T-helper 17 cell (primary cell): ENCODE results near the gene ALG9. TPM values are rescaled to one million over a fixed set of nuclear protein-coding genes. Genes with fewer than 3 reads are reported as not detected.
A peak's percentile ranks its signal among the peaks of the same experiment; 100 is the strongest.

Experiments used
- ATAC-seq: fragments of 150-1000 bp; cut with Tn5 transposase; 2 replicates; pipeline ENCODE4 v1.10.0; 2021; ENCODE audit warnings: mild to moderate bottlenecking, moderate library complexity
- DNase-seq, 3 donors: peaks; one replicate each; pipeline versions ENCODE4 v3.0.0 to v3.0.0-alpha.2; 2020 to 2021
- H3K9me3 ChIP-seq: one replicate; pipeline ENCODE4 v1.7.0; 2013; ENCODE audit warnings: low read length, mild to moderate bottlenecking; ENCODE audit not compliant: control insufficient read depth, poor library complexity, severe bottlenecking
- H3K27ac Mint-ChIP-seq: one replicate; pipeline ENCODE4 v1.8.0; 2022; ENCODE audit warnings: mild to moderate bottlenecking, moderate library complexity, mixed read lengths
- H3K27me3 Mint-ChIP-seq: one replicate; pipeline ENCODE4 v1.8.0; 2022; ENCODE audit warnings: mixed read lengths
- H3K36me3 Mint-ChIP-seq: one replicate; pipeline ENCODE4 v1.8.0; 2022; ENCODE audit warnings: low read depth, mixed read lengths
- H3K4me1 Mint-ChIP-seq: one replicate; pipeline ENCODE4 v1.8.0; 2022; ENCODE audit warnings: mild to moderate bottlenecking, mixed read lengths
- H3K4me3 Mint-ChIP-seq: one replicate; pipeline ENCODE4 v1.8.0; 2022; ENCODE audit warnings: mild to moderate bottlenecking, moderate library complexity, mixed read lengths
- total RNA-seq, 4 donors: library from RNA in 2 of 4; stranded (reverse) in 2 of 4; gene quantifications; one replicate each; pipeline ENCODE4 v1.2.3 and lab custom pipeline; 2022 to 2026

The ALG9 gene
- total RNA-seq, result 10 to 100 TPM; 22.7 to 33.9 TPM
- total RNA-seq (lab: John Stamatoyannopoulos, UW), result 9.5 to 10.5 reads per million in 2 donors

- H3K36me3 Mint-ChIP-seq, result peaks cover 4% of the 10 kb centered on the region
- H3K27ac Mint-ChIP-seq, result peak within 1 kb of the TSS; percentile 91
- no peaks in the 10 kb centered on the region for H3K27me3 Mint-ChIP-seq
- peaks cover 22% of the 10 kb centered on the region for H3K4me1 Mint-ChIP-seq
- ATAC-seq, result peak; percentile 88
- H3K4me3 Mint-ChIP-seq, result peak within 1 kb of the TSS; percentile 94
- peak; percentile 76 to 90 (median 77) for DNase-seq
- H3K9me3 ChIP-seq, result no peaks in the 10 kb centered on the region
These were observed at the start of gene ALG9 for GRCh38 chr11:111870886-111871692. ALG9 (minus strand) TSS chr11:111871581; CDS start chr11:111871482, 99 bp downstream.

DNA sequence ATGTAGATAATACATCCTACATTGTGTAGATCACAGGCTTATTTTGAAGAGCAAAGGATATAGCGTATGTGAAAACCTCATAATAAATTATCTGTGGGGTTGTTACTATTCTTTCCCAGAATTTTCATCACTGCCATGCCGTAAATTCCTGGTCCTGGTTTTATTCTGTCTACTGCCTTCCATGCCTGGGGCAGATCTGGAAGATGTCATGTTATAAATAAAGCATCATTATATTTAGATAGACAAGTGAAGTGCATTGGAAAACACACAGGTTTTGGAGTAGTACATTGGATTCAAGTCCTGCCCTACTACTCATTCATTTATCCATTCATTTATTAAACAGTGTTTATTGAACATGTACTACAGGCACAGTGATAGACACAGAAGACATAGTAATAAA lies 49.5 kb upstream of the ALG9 start:
- H3K27ac Mint-ChIP-seq, result no peak overlapping the region

DNA sequence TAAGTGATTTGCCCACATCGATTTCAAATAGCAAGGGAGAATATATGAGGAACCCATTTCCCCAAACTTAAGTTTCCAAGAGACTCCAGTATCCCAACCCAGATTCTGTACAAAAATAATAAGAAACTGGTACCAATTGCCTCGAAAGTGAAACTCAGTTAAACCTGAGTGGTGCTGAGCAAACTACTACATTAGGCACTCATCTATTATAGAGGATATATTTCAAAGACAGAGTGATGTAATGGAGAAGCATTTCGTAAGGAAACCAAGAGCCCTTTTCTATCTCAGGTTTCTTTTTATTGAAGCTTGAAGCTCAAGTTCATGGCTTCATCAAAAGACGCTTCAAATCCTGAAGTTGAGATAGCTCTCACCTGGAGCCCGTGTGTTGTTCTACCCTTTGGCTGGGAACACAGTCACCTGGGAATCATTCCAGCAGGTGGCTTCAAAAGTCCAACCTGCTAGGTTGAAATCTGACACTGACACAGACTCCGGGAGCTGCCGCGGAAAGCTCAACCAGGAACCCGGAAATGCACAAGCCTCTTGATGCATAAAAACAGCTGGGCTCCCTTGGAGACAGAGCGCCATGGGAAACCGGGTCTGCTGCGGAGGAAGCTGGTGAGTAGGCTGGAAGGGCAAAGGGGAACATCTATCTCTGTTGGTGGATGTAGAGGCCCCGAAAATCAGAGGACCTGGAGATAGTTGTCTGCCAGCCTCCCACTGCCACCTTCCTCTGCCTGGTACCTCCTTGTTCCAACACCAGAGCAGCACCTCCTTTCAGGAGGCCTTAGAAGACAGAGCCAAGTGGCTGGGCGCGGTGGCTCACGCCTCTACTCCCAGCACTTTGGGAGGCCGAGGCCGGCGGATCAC lies 47.2 kb upstream of the ALG9 start, which contains the start of gene C11orf52:
Gene C11orf52 (plus strand): TSS at position 524 of the 867 bp plus-strand sequence. CDS start 60 bp downstream, at position 584.
- H3K9me3 ChIP-seq, result no peaks in the 10 kb centered on the region
- Mint-ChIP-seq H3K4me3 (no peak within 1 kb of the TSS), H3K27ac (no peak within 1 kb of the TSS)

More for the DNA sequence above, 49.5 kb upstream of the ALG9 start:
- H3K4me1 Mint-ChIP-seq, result peaks cover 5% of the 10 kb centered on the region
- H3K27me3 Mint-ChIP-seq, result peaks cover 41% of the 10 kb centered on the region
- DNase-seq (no peak), ATAC-seq (no peak)
- no peaks in the 10 kb centered on the region for H3K9me3 ChIP-seq
- no peak overlapping the region for H3K4me3 Mint-ChIP-seq
- peaks cover 6% of the 10 kb centered on the region for H3K36me3 Mint-ChIP-seq

GRCh38 chr11:111917788-111918187 lies 46.4 kb upstream of the ALG9 start:
- Mint-ChIP-seq H3K36me3 (peaks cover 6% of the 10 kb centered on the region), H3K27me3 (peaks cover 57% of the 10 kb centered on the region), H3K4me1 (no peaks in the 10 kb centered on the region), H3K4me3 (no peak overlapping the region), H3K27ac (no peak overlapping the region)
- ATAC-seq (no peak), DNase-seq (no peak)
- no peaks in the 10 kb centered on the region for H3K9me3 ChIP-seq

More for the DNA sequence above, 47.2 kb upstream of the ALG9 start, which contains the start of gene C11orf52:
- Mint-ChIP-seq H3K4me1 (no peaks in the 10 kb centered on the region), H3K27me3 (peaks cover 52% of the 10 kb centered on the region), H3K36me3 (peaks cover 6% of the 10 kb centered on the region)
- no peak for ATAC-seq
- no peak for DNase-seq

- Mint-ChIP-seq H3K4me1 (no peaks in the 10 kb centered on the region), H3K27ac (no peak overlapping the region), H3K27me3 (peaks cover 57% of the 10 kb centered on the region), H3K36me3 (peaks cover 6% of the 10 kb centered on the region), H3K4me3 (no peak overlapping the region)
- DNase-seq (no peak), ATAC-seq (no peak)
- H3K9me3 ChIP-seq, result no peaks in the 10 kb centered on the region
These were observed 45.9 kb upstream of the ALG9 start for GRCh38 chr11:111917312-111917711.

- DNase-seq (no peak), ATAC-seq (no peak)
- H3K9me3 ChIP-seq, result no peaks in the 10 kb centered on the region
- H3K27ac Mint-ChIP-seq, result no peak overlapping the region
- H3K27me3 Mint-ChIP-seq, result peaks cover 63% of the 10 kb centered on the region
- H3K4me1 Mint-ChIP-seq, result no peaks in the 10 kb centered on the region
- no peak overlapping the region for H3K4me3 Mint-ChIP-seq
- peaks cover 6% of the 10 kb centered on the region for H3K36me3 Mint-ChIP-seq
These were observed 45.4 kb upstream of the ALG9 start for GRCh38 chr11:111916768-111917167.

GRCh38 chr11:111913997-111914396 lies 42.6 kb upstream of the ALG9 start:
- H3K9me3 ChIP-seq, result no peaks in the 10 kb centered on the region
- Mint-ChIP-seq H3K27ac (no peak overlapping the region), H3K4me1 (peaks cover 3% of the 10 kb centered on the region), H3K27me3 (peaks cover 70% of the 10 kb centered on the region), H3K4me3 (no peak overlapping the region), H3K36me3 (peaks cover 6% of the 10 kb centered on the region)
- no peak for DNase-seq
- no peak for ATAC-seq

GRCh38 chr11:111913031-111913861 lies 41.9 kb upstream of the ALG9 start:
- no peak overlapping the region for H3K4me3 Mint-ChIP-seq
- no peak for ATAC-seq
- no peak for DNase-seq
- H3K27ac Mint-ChIP-seq, result no peak overlapping the region
- H3K36me3 Mint-ChIP-seq, result peaks cover 6% of the 10 kb centered on the region
- peaks cover 3% of the 10 kb centered on the region for H3K4me1 Mint-ChIP-seq
- H3K27me3 Mint-ChIP-seq, result peaks cover 65% of the 10 kb centered on the region
- no peaks in the 10 kb centered on the region for H3K9me3 ChIP-seq

DNA sequence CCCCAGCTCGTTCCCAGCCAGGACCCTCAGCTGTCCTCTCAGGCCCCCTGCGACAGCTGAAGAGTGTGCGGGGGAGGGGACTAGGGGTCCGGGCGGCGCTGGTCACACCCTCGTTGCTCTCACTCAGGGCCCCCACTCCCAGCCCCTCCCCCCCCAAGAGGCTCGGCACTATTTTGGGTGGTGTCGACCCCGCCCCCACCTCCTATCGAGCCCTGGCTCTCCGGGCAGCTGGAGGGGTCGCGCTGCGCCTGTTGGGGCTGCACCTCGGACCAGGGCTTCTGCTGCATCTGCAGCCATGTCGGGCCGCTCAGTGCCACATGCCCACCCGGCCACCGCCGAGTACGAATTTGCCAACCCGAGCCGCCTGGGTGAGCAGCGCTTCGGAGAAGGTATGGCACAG lies 41.2 kb upstream of the ALG9 start, which contains the start of gene HSPB2:
Gene HSPB2 (plus strand): TSS at position 200 of the 400 bp plus-strand sequence. CDS start 96 bp downstream, at position 296.
- H3K36me3 Mint-ChIP-seq, result peaks cover 6% of the 10 kb centered on the region
- ATAC-seq (no peak), DNase-seq (no peak)
- H3K4me3 Mint-ChIP-seq, result no peak within 1 kb of the TSS
- H3K27me3 Mint-ChIP-seq, result peaks cover 65% of the 10 kb centered on the region
- H3K4me1 Mint-ChIP-seq, result peaks cover 3% of the 10 kb centered on the region
- no peak within 1 kb of the TSS for H3K27ac Mint-ChIP-seq
- no peaks in the 10 kb centered on the region for H3K9me3 ChIP-seq

GRCh38 chr11:111911563-111912401 lies 40.4 kb upstream of the ALG9 start, which contains the start of gene CRYAB:
CRYAB (minus strand) TSS chr11:111911770; CDS start chr11:111911724, 46 bp downstream.
- H3K9me3 ChIP-seq, result no peaks in the 10 kb centered on the region
- peaks cover 3% of the 10 kb centered on the region for H3K4me1 Mint-ChIP-seq
- DNase-seq (no peak), ATAC-seq (no peak)
- peaks cover 3% of the 10 kb centered on the region for H3K36me3 Mint-ChIP-seq
- H3K27me3 Mint-ChIP-seq, result peaks cover 63% of the 10 kb centered on the region
- H3K4me3 Mint-ChIP-seq, result no peak within 1 kb of the TSS
- H3K27ac Mint-ChIP-seq, result no peak within 1 kb of the TSS

- DNase-seq (no peak), ATAC-seq (no peak)
- H3K27me3 Mint-ChIP-seq, result peaks cover 54% of the 10 kb centered on the region
- H3K4me1 Mint-ChIP-seq, result peaks cover 3% of the 10 kb centered on the region
- no peak overlapping the region for H3K4me3 Mint-ChIP-seq
- H3K36me3 Mint-ChIP-seq, result peaks cover under 1% of the 10 kb centered on the region
- H3K27ac Mint-ChIP-seq, result no peak overlapping the region
- H3K9me3 ChIP-seq, result no peaks in the 10 kb centered on the region
These were observed 39.5 kb upstream of the ALG9 start for GRCh38 chr11:111910676-111911562.
